ENCODE results near the gene PRPF8.

PRPF8 gene

DNA sequence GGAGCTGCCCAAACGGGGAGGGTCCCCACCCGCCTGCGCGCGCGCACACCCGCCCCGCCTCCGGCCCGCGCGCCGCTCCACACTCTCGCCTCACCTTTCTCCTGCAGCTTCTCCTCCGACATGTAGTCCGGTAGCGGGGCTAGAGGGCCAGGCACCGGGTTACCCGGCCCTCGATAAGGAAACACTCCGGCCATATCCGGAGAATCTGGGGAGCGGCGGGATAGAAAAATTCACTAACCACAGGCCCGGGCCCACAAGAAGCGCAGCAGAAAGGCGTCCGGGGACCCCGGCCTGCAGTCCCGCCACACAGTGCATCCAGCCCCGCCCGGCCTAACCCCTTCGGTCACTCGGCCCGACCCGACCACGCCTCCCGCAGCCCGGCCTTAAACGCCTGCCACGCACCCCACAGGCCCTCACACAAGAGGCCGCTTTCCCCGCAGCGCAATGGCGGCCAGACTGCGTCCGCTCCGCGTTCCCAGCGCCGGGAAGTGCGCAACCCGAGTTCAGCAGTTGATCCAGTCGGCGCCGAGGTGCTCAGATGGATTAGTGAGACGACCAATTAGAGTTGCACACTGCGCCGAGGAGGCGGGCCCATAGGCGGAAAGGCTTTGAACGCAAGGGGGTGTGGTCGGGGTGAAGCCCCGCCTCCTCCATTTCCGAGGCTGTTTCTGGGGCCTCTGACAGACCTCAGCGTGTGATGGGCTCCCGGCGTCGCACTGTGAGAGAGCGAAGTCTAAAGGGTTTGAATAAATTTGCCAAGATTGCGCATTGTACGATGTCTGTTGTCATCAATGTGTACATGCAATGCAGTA is at the start of gene PRPF8:
Gene PRPF8, minus strand, starts transcription at position 490 of the 812 bp plus-strand sequence. Its CDS starts 296 bp downstream, at position 194.
- TF ChIP-seq, protein P1, sequence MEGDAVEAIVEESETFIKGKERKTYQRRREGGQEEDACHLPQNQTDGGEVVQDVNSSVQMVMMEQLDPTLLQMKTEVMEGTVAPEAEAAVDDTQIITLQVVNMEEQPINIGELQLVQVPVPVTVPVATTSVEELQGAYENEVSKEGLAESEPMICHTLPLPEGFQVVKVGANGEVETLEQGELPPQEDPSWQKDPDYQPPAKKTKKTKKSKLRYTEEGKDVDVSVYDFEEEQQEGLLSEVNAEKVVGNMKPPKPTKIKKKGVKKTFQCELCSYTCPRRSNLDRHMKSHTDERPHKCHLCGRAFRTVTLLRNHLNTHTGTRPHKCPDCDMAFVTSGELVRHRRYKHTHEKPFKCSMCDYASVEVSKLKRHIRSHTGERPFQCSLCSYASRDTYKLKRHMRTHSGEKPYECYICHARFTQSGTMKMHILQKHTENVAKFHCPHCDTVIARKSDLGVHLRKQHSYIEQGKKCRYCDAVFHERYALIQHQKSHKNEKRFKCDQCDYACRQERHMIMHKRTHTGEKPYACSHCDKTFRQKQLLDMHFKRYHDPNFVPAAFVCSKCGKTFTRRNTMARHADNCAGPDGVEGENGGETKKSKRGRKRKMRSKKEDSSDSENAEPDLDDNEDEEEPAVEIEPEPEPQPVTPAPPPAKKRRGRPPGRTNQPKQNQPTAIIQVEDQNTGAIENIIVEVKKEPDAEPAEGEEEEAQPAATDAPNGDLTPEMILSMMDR (IDR thresholded peaks at IDR 0.05; ENCODE audit: low read depth, low read length): no peak
- H3K4me3 ChIP-seq (ENCODE audit: low read depth, low read length): peak within 1 kb of the TSS; percentile 87

DNA sequence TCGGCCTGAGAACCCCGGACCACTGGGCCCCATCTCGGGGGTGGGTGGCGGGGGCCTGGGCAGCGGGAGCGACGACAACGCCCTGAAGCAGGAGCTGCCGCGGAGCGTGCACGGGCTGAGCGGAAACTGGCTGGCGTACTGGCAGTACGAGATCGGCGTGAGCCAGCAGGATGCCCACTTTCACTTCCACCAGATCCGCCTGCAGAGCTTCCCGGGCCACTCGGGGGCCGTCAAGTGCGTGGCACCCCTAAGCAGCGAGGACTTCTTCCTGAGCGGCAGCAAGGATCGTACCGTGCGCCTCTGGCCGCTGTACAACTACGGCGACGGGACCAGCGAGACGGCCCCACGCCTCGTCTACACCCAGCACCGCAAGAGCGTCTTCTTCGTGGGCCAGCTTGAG is 49.1 kb upstream of the PRPF8 start:
- TF ChIP-seq, protein P1 (IDR thresholded peaks at IDR 0.05; ENCODE audit: low read depth, low read length): no peak
- H3K4me3 ChIP-seq (ENCODE audit: low read depth, low read length): no peak overlapping the region

DNA sequence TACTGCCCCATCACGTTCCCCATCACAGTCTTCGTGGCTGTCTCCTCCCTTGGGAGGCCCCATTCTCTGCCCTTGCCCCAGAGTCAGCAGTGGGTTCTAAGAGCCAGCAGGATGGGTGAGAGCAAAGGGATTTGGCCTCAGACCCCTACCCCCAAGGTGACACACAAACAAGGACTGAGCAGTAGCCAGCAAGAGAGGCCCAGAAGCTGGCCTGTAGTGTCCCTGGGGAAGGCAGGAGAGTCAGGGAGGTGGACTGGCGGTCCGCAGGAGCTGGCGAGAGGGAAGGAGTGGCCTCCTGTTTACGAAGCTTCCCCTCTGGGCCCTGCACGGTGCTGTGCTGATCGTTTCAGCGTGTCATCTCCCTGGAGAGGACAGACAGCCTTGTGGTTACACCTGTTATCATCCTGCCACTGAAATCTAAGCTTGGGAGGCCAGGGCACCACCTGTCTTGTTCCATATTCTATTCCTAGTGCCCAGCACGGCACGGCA is 48.2 kb upstream of the PRPF8 start:
- H3K4me3 ChIP-seq (ENCODE audit: low read depth, low read length): no peak overlapping the region
- TF ChIP-seq, protein P1 (IDR thresholded peaks at IDR 0.05; ENCODE audit: low read depth, low read length): no peak

DNA sequence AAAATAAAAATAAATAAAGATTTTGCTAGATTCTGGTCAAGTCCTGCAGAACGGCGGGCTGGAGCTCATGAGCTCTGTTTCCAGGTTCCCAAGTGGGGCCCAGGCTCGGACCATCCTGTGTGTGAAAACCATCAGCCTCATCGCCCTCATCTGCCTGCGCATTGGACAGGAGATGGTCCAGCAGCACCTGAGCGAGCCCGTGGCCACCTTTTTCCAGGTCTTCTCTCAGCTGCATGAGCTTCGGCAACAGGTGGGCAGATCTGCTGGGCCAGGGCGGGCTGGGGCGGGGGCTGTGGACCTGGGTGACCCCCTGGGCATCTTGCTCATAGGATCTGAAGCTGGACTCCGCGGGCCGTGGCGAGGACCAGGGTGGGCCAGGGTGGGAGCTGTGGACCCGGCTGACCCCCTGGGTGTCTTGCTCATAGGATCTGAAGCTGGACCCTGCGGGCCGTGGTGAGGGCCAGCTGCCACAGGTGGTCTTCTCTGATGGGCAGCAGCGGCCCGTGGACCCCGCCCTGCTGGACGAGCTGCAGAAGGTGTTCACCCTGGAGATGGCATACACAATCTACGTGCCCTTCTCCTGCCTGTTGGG is 47.7 kb upstream of the PRPF8 start:
- TF ChIP-seq, protein P1 (IDR thresholded peaks at IDR 0.05; ENCODE audit: low read depth, low read length): no peak
- H3K4me3 ChIP-seq (ENCODE audit: low read depth, low read length): no peak overlapping the region

DNA sequence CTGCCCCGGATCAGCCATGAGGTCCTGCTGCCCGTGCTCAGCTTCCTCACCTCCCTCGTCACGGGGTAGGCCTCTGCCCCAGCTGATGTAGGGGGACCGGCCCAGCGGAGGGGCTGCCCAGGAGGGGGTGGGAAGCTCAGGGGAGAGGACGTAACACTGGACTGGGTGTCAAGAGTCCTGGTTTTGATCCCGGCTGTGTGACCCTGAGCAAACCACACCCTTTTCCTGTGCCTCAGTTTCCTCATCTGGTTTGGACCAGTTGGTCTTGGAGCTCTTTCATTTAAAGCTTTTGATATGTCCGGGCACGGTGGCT is 46.5 kb upstream of the PRPF8 start:
- no peak overlapping the region for H3K4me3 ChIP-seq (ENCODE audit: low read depth, low read length)
- TF ChIP-seq, protein P1 (IDR thresholded peaks at IDR 0.05; ENCODE audit: low read depth, low read length): no peak

DNA sequence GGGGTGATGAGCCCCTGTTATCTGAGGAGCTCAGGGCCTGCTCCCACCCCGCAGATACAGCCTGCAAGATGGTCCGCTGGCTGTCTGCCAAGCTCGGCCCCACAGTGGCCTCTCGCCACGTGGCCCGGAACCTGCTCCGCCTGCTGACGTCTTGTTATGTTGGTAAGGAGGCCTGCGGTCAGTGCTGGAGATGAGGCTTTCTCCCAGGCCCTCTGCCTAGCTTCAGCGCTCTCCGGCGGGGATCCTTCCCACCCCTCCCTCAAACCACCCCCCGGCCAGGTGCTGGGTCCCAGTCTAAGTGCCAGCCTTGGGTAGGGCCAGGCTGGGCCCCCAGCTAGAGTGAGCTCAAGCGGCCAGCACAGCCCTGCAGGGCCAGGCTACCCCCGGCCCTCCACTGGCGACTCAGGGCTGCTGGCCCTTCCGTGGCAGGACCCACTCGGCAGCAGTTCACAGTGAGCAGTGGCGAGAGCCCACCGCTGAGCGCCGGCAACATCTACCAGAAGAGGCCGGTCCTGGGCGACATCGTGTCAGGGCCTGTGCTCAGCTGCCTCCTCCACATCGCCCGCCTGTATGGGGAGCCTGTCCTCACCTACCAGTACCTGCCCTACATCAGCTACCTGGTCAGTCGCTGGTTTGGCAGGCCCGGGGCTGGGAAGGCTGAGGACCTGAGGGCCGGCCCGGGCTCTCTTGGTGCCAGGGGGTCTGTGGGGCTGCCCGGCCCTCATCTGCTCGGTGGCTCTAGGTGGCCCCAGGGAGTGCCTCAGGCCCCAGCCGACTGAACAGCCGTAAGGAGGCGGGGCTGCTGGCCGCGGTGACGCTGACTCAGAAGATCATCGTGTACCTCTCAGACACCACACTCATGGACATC is 45.9 kb upstream of the PRPF8 start:
- TF ChIP-seq, protein P1 (IDR thresholded peaks at IDR 0.05; ENCODE audit: low read depth, low read length): no peak
- H3K4me3 ChIP-seq (ENCODE audit: low read depth, low read length): no peak overlapping the region
